Epidermal melanocyte (primary cell): ENCODE data around the gene AQP9.
"Not testable (repeated sequence)": the region's sequence is repeated elsewhere in the genome, so short reads cannot be mapped to it uniquely, and the experiment has no call there.

ENCODE experiments used
- DNase-seq: peaks from one replicate; pipeline ENCODE4 v3.0.0; 2011; ENCODE audit warnings: low spot score; ENCODE audit not compliant: insufficient read length

AQP9 gene

GRCh38 chr15:58179206-58179605, 41.0 kb downstream of the AQP9 start:
- DNase-seq = no peak

GRCh38 chr15:58179741-58180381, 41.7 kb downstream of the AQP9 start:
- no peak for DNase-seq

GRCh38 chr15:58182460-58183163, 44.4 kb downstream of the AQP9 start:
- DNase-seq = peak; percentile 70

GRCh38 chr15:58185439-58185838, 47.3 kb downstream of the AQP9 start:
- DNase-seq = no peak

GRCh38 chr15:58189148-58189811, 51.1 kb downstream of the AQP9 start:
- DNase-seq = no peak

- DNase-seq = no peak
Observed at GRCh38 chr15:58190419-58190818, 52.2 kb downstream of the AQP9 start.

- not testable (repeated sequence) for DNase-seq
Observed at GRCh38 chr15:58193636-58194035, 55.5 kb downstream of the AQP9 start.

- no peak for DNase-seq
Observed at GRCh38 chr15:58200739-58201138, 62.6 kb downstream of the AQP9 start.

GRCh38 chr15:58201516-58201915, 63.3 kb downstream of the AQP9 start:
- no peak for DNase-seq

GRCh38 chr15:58203537-58203936, 65.4 kb downstream of the AQP9 start:
- DNase-seq = peak; percentile 61

GRCh38 chr15:58206151-58206550, 68.0 kb downstream of the AQP9 start:
- DNase-seq = no peak

- DNase-seq = not testable (repeated sequence)
Observed at GRCh38 chr15:58208217-58208616, 70.0 kb downstream of the AQP9 start.

- DNase-seq = not testable (repeated sequence)
Observed at GRCh38 chr15:58209007-58209481, 70.9 kb downstream of the AQP9 start.

- not testable (repeated sequence) for DNase-seq
Observed at GRCh38 chr15:58210031-58210430, 71.8 kb downstream of the AQP9 start.

GRCh38 chr15:58212909-58213526, 74.8 kb downstream of the AQP9 start:
- DNase-seq = peak; percentile 59

GRCh38 chr15:58213587-58214338, 75.6 kb downstream of the AQP9 start:
- no peak for DNase-seq

GRCh38 chr15:58214591-58215340, 76.6 kb downstream of the AQP9 start:
- DNase-seq = no peak

- DNase-seq = no peak
Observed at GRCh38 chr15:58217460-58217859, 79.3 kb downstream of the AQP9 start.

- no peak for DNase-seq
Observed at GRCh38 chr15:58221591-58222241, 83.5 kb downstream of the AQP9 start.

- no peak for DNase-seq
Observed at GRCh38 chr15:58222679-58223078, 84.5 kb downstream of the AQP9 start.
